Measurements from ENCODE around the gene VWF.
"Not testable (repeated sequence)": the region's sequence is repeated elsewhere in the genome, so short reads cannot be mapped to it uniquely, and the experiment has no call there.

Gene VWF

GRCh38 chr12:6032726-6033125 is 91.7 kb downstream of the VWF start:
- DNase-seq (ENCODE audit: low spot score): no peak

- no peak for DNase-seq (ENCODE audit: low spot score)
These were observed 93.5 kb downstream of the VWF start for GRCh38 chr12:6031001-6031400.

- no peak for DNase-seq (ENCODE audit: low spot score)
These were observed 94.4 kb downstream of the VWF start for GRCh38 chr12:6030081-6030480.

- DNase-seq (ENCODE audit: low spot score): no peak
These were observed 95.1 kb downstream of the VWF start for GRCh38 chr12:6029401-6029800.

- DNase-seq (ENCODE audit: low spot score): no peak
These were observed 97.5 kb downstream of the VWF start for GRCh38 chr12:6026998-6027397.

GRCh38 chr12:6025703-6026298 is 98.7 kb downstream of the VWF start:
- not testable (repeated sequence) for DNase-seq (ENCODE audit: low spot score)

- DNase-seq (ENCODE audit: low spot score): peak; percentile 24
These were observed 100.4 kb downstream of the VWF start for GRCh38 chr12:6024066-6024465.

- no peak for DNase-seq (ENCODE audit: low spot score)
These were observed 103.5 kb downstream of the VWF start for GRCh38 chr12:6020930-6021329.

- DNase-seq (ENCODE audit: low spot score): not testable (repeated sequence)
These were observed 104.0 kb downstream of the VWF start for GRCh38 chr12:6020511-6020910.

- DNase-seq (ENCODE audit: low spot score): not testable (repeated sequence)
These were observed 105.2 kb downstream of the VWF start for GRCh38 chr12:6019256-6019655.

- DNase-seq (ENCODE audit: low spot score): no peak
These were observed 106.2 kb downstream of the VWF start for GRCh38 chr12:6018265-6018664.

GRCh38 chr12:6016756-6017155 is 107.7 kb downstream of the VWF start:
- DNase-seq (ENCODE audit: low spot score): no peak

- not testable (repeated sequence) for DNase-seq (ENCODE audit: low spot score)
These were observed 108.5 kb downstream of the VWF start for GRCh38 chr12:6016004-6016403.

- DNase-seq (ENCODE audit: low spot score): not testable (repeated sequence)
These were observed 109.2 kb downstream of the VWF start for GRCh38 chr12:6015271-6015670.

- DNase-seq (ENCODE audit: low spot score): not testable (repeated sequence)
These were observed 113.7 kb downstream of the VWF start for GRCh38 chr12:6010631-6011350.

- no peak for DNase-seq (ENCODE audit: low spot score)
These were observed 127.2 kb downstream of the VWF start for GRCh38 chr12:5997260-5997659.

GRCh38 chr12:5996459-5996858 is 128.0 kb downstream of the VWF start:
- DNase-seq (ENCODE audit: low spot score): no peak

- no peak for DNase-seq (ENCODE audit: low spot score)
These were observed 134.8 kb downstream of the VWF start for GRCh38 chr12:5989621-5990020.

GRCh38 chr12:5988659-5989116 is 135.8 kb downstream of the VWF start:
- peak; percentile 89 for DNase-seq (ENCODE audit: low spot score)

GRCh38 chr12:5988088-5988487 is 136.4 kb downstream of the VWF start:
- no peak for DNase-seq (ENCODE audit: low spot score)

GRCh38 chr12:5987573-5987972 is 136.9 kb downstream of the VWF start:
- DNase-seq (ENCODE audit: low spot score): no peak

- DNase-seq (ENCODE audit: low spot score): no peak
These were observed 139.0 kb downstream of the VWF start for GRCh38 chr12:5985471-5985870.

GRCh38 chr12:5984873-5985272 is 139.6 kb downstream of the VWF start:
- no peak for DNase-seq (ENCODE audit: low spot score)

GRCh38 chr12:5982106-5982505 is 142.4 kb downstream of the VWF start:
- no peak for DNase-seq (ENCODE audit: low spot score)
